GM12891 (cell line): ENCODE measurements around the gene TRPC6.

Experiments used
- PAX5 ChIP-seq: IDR thresholded peaks from 2 replicates; pipeline ENCODE4 v1.6.1; 2011; ENCODE audit warnings: low read length, moderate library complexity, mild to moderate bottlenecking; ENCODE audit not compliant: insufficient read depth, severe bottlenecking
- POLR2A ChIP-seq: IDR thresholded peaks from 2 replicates; pipeline ENCODE4 v1.6.1; 2011; ENCODE audit warnings: low read depth, low read length, control low read depth
- POLR2AphosphoS5 ChIP-seq: IDR thresholded peaks from 2 replicates; pipeline ENCODE4 v1.6.1; 2011; ENCODE audit warnings: low read depth, low read length, control low read depth
- POU2F2 ChIP-seq: IDR thresholded peaks from 2 replicates; pipeline ENCODE4 v1.6.1; 2011; ENCODE audit warnings: low read depth, mild to moderate bottlenecking, control low read depth, low read length, moderate library complexity
- SPI1 ChIP-seq: IDR thresholded peaks from 2 replicates; pipeline ENCODE4 v1.6.1; 2011; ENCODE audit warnings: low read depth, low read length, control low read depth
- TAF1 ChIP-seq: IDR thresholded peaks from 2 replicates; pipeline ENCODE4 v1.6.1; 2011; ENCODE audit warnings: low read depth, low read length, control low read depth

- TF ChIP-seq SPI1, result no peak
- no peak for TF ChIP-seq POLR2AphosphoS5
- TF ChIP-seq POLR2A, result no peak
- no peak for TF ChIP-seq TAF1
- TF ChIP-seq POU2F2, result no peak
- TF ChIP-seq PAX5, result no peak
Observed at GRCh38 chr11:101574886-101575285, 8.9 kb downstream of the TRPC6 start.
